NAMALWA (cell line): ENCODE results near the gene KCNMA1.

Experiments
- DNase-seq: peaks from one replicate; pipeline ENCODE4 v3.0.0-alpha.2; 2015; ENCODE audit warnings: low spot score

KCNMA1 gene

GRCh38 chr10:77332256-77332655, 305.4 kb downstream of the KCNMA1 start:
- DNase-seq, result no peak

GRCh38 chr10:77328272-77328816, 309.3 kb downstream of the KCNMA1 start:
- DNase-seq, result peak; percentile 6

GRCh38 chr10:77325233-77325537, 312.4 kb downstream of the KCNMA1 start:
- DNase-seq, result no peak

GRCh38 chr10:77321838-77322237, 315.8 kb downstream of the KCNMA1 start:
- DNase-seq, result no peak

GRCh38 chr10:77320971-77321471, 316.6 kb downstream of the KCNMA1 start:
- no peak for DNase-seq

- no peak for DNase-seq
Observed at GRCh38 chr10:77319557-77319956, 318.1 kb downstream of the KCNMA1 start.

GRCh38 chr10:77318739-77319138, 318.9 kb downstream of the KCNMA1 start:
- DNase-seq, result no peak

GRCh38 chr10:77317221-77317620, 320.4 kb downstream of the KCNMA1 start:
- no peak for DNase-seq

GRCh38 chr10:77315496-77316129, 322.0 kb downstream of the KCNMA1 start:
- no peak for DNase-seq

GRCh38 chr10:77313066-77313750, 324.4 kb downstream of the KCNMA1 start:
- no peak for DNase-seq

GRCh38 chr10:77311186-77311585, 326.4 kb downstream of the KCNMA1 start:
- no peak for DNase-seq

- DNase-seq, result no peak
Observed at GRCh38 chr10:77310288-77310840, 327.2 kb downstream of the KCNMA1 start.

- DNase-seq, result no peak
Observed at GRCh38 chr10:77309509-77309908, 328.1 kb downstream of the KCNMA1 start.

GRCh38 chr10:77309092-77309491, 328.5 kb downstream of the KCNMA1 start:
- DNase-seq, result no peak

- DNase-seq, result no peak
Observed at GRCh38 chr10:77308084-77308732, 329.4 kb downstream of the KCNMA1 start.

GRCh38 chr10:77306666-77307065, 330.9 kb downstream of the KCNMA1 start:
- no peak for DNase-seq

GRCh38 chr10:77305650-77306632, 331.7 kb downstream of the KCNMA1 start:
- DNase-seq, result no peak

GRCh38 chr10:77304192-77304591, 333.4 kb downstream of the KCNMA1 start:
- no peak for DNase-seq

GRCh38 chr10:77301305-77301730, 336.3 kb downstream of the KCNMA1 start:
- no peak for DNase-seq

- DNase-seq, result no peak
Observed at GRCh38 chr10:77300682-77301302, 336.8 kb downstream of the KCNMA1 start.

- DNase-seq, result no peak
Observed at GRCh38 chr10:77299320-77299719, 338.3 kb downstream of the KCNMA1 start.
